ENCODE measurements around the gene CDH4. TPM values are rescaled to one million over a fixed set of nuclear protein-coding genes. Genes with fewer than 3 reads are reported as not detected.

CDH4 gene
- total RNA-seq, 1 experiment from 2014 or later = not detected

GRCh38 chr20:61929971-61930666 lies 678.1 kb downstream of the CDH4 start:
- POLR2A ChIA-PET = no interaction called here
- Histone ChIP-seq H3K27me3 (ENCODE audit: control insufficient read depth, insufficient read depth, low read length) (no peaks in the 10 kb centered on the region), H3K4me1 (ENCODE audit: control insufficient read depth, insufficient read depth, low read length) (no peaks in the 10 kb centered on the region), H3K27ac (ENCODE audit: low read length) (no peak overlapping the region), H3K9me3 (ENCODE audit: control insufficient read depth, insufficient read depth, low read depth, low read length) (no peaks in the 10 kb centered on the region), H3K36me3 (ENCODE audit: control insufficient read depth, insufficient read depth, low read length) (no peaks in the 10 kb centered on the region), H3K4me3 (ENCODE audit: low read depth in 2 of 2, low read length in 2 of 2) (no peak overlapping the region)
- ATAC-seq = no peak
- DNase-seq (ENCODE audit: low read depth, low spot score) = no peak
- intact Hi-C loops (cut with micrococcal nuclease; ENCODE audit: unreplicated experiment) (no loop called here), in situ Hi-C loops (cut with HindIII; ENCODE audit: low pct_unique_long_range_greater_than_20kb, low sequenced_read_pairs) (no loop called here)
- CTCF ChIA-PET = no interaction called here
- no peak for TF ChIP-seq TCF7L2 (IDR thresholded peaks at IDR 0.05; ENCODE audit: low read depth, low read length)
- no peak for TF ChIP-seq POLR2AphosphoS5 (IDR thresholded peaks at IDR 0.05; ENCODE audit: low read depth, low read length)
- no TSS peak for BruUV-seq (replicated peaks)

DNA sequence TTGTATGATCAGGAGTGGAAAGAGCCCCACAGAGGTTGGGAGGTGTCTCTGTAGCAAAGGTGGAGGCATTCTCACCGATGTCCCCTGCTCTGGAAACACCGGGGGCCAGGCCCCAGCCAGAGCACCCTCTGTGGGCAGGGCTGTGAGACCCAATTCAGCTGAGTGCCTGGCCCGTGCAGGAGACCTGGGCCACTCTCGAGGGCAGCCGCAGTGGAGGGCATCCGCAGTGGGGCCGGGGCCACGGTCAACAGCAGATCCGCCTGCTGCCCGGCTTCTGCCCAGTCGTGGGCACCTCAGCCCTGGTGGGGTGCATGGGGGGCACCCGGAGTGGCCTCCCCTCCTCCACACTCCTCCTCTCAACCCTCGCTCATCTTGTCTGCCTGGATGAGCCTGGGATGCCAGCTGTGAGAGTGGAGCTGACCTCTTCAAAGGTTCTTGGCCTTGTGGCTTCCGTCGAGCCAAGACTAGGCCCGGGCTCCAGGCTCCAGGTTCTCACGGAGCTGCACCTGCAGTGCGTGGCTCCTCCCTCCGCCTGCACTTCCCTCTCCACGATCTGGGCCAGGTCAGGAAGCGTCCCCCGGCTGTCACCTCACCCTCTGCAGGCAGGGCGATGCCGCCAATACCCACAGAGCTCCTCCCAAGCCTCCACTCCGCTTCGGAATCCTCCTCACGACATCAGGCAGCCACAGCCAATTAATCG lies 678.9 kb downstream of the CDH4 start:
- no peak overlapping the region for H3K27ac ChIP-seq (ENCODE audit: low read length)
- intact Hi-C loops (cut with micrococcal nuclease; ENCODE audit: unreplicated experiment) (no loop called here), in situ Hi-C loops (cut with HindIII; ENCODE audit: low pct_unique_long_range_greater_than_20kb, low sequenced_read_pairs) (no loop called here)
- no TSS peak for BruUV-seq (replicated peaks)
- ChIA-PET POLR2A (no interaction called here), CTCF (no interaction called here)
- H3K36me3 ChIP-seq (ENCODE audit: control insufficient read depth, insufficient read depth, low read length) = no peaks in the 10 kb centered on the region
- no peaks in the 10 kb centered on the region for H3K9me3 ChIP-seq (ENCODE audit: control insufficient read depth, insufficient read depth, low read depth, low read length)
- no peak for DNase-seq (ENCODE audit: low read depth, low spot score)
- no peak for ATAC-seq
- H3K4me3 ChIP-seq (ENCODE audit: low read depth in 2 of 2, low read length in 2 of 2) = no peak overlapping the region
- no peaks in the 10 kb centered on the region for H3K27me3 ChIP-seq (ENCODE audit: control insufficient read depth, insufficient read depth, low read length)
- H3K4me1 ChIP-seq (ENCODE audit: control insufficient read depth, insufficient read depth, low read length) = no peaks in the 10 kb centered on the region
- TF ChIP-seq POLR2AphosphoS5 (IDR thresholded peaks at IDR 0.05; ENCODE audit: low read depth, low read length) (no peak), SIN3A (IDR thresholded peaks at IDR 0.05; ENCODE audit: borderline replicate concordance, insufficient read depth, low read depth, low read length) (no peak), TCF7L2 (IDR thresholded peaks at IDR 0.05; ENCODE audit: low read depth, low read length) (no peak), REST (IDR thresholded peaks at IDR 0.05; ENCODE audit: insufficient read depth in 1 of 2, low read depth in 2 of 2, low read length in 1 of 2) (no peak)
- TF ChIP-seq, protein P1, sequence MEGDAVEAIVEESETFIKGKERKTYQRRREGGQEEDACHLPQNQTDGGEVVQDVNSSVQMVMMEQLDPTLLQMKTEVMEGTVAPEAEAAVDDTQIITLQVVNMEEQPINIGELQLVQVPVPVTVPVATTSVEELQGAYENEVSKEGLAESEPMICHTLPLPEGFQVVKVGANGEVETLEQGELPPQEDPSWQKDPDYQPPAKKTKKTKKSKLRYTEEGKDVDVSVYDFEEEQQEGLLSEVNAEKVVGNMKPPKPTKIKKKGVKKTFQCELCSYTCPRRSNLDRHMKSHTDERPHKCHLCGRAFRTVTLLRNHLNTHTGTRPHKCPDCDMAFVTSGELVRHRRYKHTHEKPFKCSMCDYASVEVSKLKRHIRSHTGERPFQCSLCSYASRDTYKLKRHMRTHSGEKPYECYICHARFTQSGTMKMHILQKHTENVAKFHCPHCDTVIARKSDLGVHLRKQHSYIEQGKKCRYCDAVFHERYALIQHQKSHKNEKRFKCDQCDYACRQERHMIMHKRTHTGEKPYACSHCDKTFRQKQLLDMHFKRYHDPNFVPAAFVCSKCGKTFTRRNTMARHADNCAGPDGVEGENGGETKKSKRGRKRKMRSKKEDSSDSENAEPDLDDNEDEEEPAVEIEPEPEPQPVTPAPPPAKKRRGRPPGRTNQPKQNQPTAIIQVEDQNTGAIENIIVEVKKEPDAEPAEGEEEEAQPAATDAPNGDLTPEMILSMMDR (IDR thresholded peaks at IDR 0.05) = no peak
